HG02970 (cell line): ENCODE measurements around the gene PSEN2.
"Not testable (repeated sequence)": the region's sequence is repeated elsewhere in the genome, so short reads cannot be mapped to it uniquely, and the experiment has no call there.

Experiments
- ATAC-seq: cut with Tn5 transposase; IDR thresholded peaks from one replicate; pipeline ENCODE4 v1.9.1; 2021; ENCODE audit warnings: mild to moderate bottlenecking, moderate library complexity, moderate number of reproducible peaks; ENCODE audit not compliant: unreplicated experiment, low FRiP score

Gene PSEN2

GRCh38 chr1:226870401-226871279 lies at the start of gene PSEN2:
Gene PSEN2, plus strand, starts transcription at chr1:226870616. Its CDS starts 11,292 bp downstream, at chr1:226881908.
- peak; percentile 95 for ATAC-seq

GRCh38 chr1:226820941-226821718 lies 49.3 kb upstream of the PSEN2 start:
- no peak for ATAC-seq

- no peak for ATAC-seq
Observed at GRCh38 chr1:226821719-226822085, 48.7 kb upstream of the PSEN2 start.

GRCh38 chr1:226823643-226824042 lies 46.8 kb upstream of the PSEN2 start:
- ATAC-seq, result no peak

- no peak for ATAC-seq
Observed at GRCh38 chr1:226825037-226825745, 45.2 kb upstream of the PSEN2 start.

- ATAC-seq, result no peak
Observed at GRCh38 chr1:226825746-226826100, 44.7 kb upstream of the PSEN2 start.

GRCh38 chr1:226826479-226827261 lies 43.7 kb upstream of the PSEN2 start:
- ATAC-seq, result no peak

- ATAC-seq, result no peak
Observed at GRCh38 chr1:226827458-226827857, 43.0 kb upstream of the PSEN2 start.

- ATAC-seq, result peak; percentile 91
Observed at GRCh38 chr1:226827968-226828513, 42.4 kb upstream of the PSEN2 start.

- ATAC-seq, result no peak
Observed at GRCh38 chr1:226829105-226829504, 41.3 kb upstream of the PSEN2 start.

GRCh38 chr1:226831953-226832352 lies 38.5 kb upstream of the PSEN2 start:
- no peak for ATAC-seq

- no peak for ATAC-seq
Observed at GRCh38 chr1:226832613-226833012, 37.8 kb upstream of the PSEN2 start.

- not testable (repeated sequence) for ATAC-seq
Observed at GRCh38 chr1:226834179-226834578, 36.2 kb upstream of the PSEN2 start.

- not testable (repeated sequence) for ATAC-seq
Observed at GRCh38 chr1:226835396-226835795, 35.0 kb upstream of the PSEN2 start.

- not testable (repeated sequence) for ATAC-seq
Observed at GRCh38 chr1:226837966-226838365, 32.5 kb upstream of the PSEN2 start.

- ATAC-seq, result no peak
Observed at GRCh38 chr1:226838456-226838855, 32.0 kb upstream of the PSEN2 start.

GRCh38 chr1:226845624-226846023 lies 24.8 kb upstream of the PSEN2 start:
- ATAC-seq, result no peak

GRCh38 chr1:226846786-226847185 lies 23.6 kb upstream of the PSEN2 start:
- ATAC-seq, result no peak

GRCh38 chr1:226854548-226854947 lies 15.9 kb upstream of the PSEN2 start:
- not testable (repeated sequence) for ATAC-seq

GRCh38 chr1:226862890-226863289 lies 7.5 kb upstream of the PSEN2 start:
- ATAC-seq, result no peak
